Muscle of arm (tissue), 12 donors: Measurements from ENCODE around the gene MOB2. TPM values are rescaled to one million over a fixed set of nuclear protein-coding genes. Genes with fewer than 3 reads are reported as not detected.

Source experiments
- DNase-seq: peaks from one replicate; pipeline ENCODE4 v3.0.0-alpha.2; 2013
- polyA plus RNA-seq, 12 donors: library from polyadenylated mRNA; unstranded; fragments of 120-200 nt; gene quantifications; one replicate each; pipeline ENCODE4 v1.2.1, GENCODE V29; 2013; ENCODE audit not compliant: insufficient read length in 12 of 12

MOB2 gene
- polyA plus RNA-seq, 12 donors = 21.4 to 29.9 (median 23.6) TPM; not detected in 1

DNA sequence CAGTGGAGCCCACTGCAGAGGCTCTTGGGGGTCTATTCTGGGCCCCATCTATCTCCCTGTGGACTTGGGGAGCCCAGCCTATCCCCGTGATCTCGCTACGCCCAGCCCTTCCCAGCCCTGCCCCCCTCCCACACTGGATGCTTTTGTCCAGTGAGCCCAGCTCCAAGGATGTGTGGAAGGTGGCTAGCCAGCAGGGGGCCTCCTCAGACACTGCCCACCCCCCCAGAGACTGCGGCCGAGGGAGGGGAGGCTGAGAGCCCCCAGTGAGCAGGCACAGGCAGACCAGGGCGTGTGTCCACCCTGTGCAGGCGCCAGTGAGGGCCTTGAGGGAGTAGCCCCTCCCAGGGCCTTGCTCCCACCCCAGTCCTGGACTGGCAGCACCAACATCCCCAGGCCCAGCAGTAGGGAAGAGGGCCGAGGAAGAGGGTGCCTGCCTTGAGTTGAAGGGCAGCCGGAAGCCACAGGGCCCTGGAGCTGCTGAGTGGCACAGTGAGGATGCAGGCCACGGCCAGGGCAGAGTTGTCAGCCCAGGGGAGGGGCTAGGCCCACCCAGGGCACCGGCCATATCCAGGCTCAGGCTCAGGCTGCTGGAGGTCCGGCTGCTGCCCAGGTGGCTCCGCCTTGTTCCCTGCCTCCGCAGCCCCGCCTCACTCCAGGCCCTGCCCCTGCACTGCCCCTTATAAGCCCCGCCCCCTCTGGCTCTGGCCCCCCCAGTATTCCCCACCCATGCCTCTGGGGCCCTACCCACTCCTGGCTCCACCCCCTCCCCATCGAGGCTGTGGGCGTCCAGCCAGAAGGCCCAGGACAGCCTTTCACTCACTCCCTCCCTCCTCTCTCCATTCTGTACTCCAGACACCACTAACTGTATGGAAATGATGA lies 28.0 kb downstream of the MOB2 start:
- DNase-seq = peak; percentile 23

DNA sequence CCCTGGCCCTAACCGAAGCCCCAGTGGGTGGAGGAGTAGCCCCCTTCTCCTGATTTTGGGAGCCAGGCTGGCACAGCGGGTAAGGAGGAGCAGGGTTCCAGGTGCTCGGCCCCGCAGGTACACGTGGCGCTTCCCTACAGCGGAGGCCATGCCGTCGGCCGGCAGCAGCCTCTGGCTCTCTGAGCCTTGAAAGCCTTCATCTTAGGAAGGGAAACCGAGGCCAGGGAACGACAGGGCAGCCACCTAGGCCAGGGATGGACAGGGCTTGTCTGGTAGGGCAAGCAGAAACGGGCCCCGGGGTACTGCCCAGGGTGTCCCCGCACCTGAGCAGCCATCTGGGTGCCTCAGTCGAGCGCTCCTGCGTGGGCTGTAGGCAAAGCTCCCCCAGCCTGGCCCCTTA lies 28.7 kb downstream of the MOB2 start:
- DNase-seq = no peak

DNA sequence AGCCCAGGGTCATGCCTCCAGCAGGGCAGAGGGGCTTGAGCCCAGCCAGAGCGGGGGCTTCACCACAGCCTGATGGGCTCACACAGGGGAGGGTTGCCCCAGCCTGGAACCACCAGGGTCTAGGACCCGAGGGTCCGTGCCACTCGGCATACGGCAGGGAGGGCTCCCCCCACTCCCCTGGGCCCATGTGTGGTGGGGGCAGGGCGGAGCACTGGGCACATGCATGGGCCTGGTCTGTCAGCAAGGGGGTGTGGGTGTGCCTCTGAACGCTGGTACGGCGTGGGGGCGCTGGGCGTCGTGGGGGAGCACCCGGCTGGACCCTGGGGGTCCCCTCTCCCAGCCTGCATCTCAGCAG lies 29.3 kb downstream of the MOB2 start:
- DNase-seq = no peak

DNA sequence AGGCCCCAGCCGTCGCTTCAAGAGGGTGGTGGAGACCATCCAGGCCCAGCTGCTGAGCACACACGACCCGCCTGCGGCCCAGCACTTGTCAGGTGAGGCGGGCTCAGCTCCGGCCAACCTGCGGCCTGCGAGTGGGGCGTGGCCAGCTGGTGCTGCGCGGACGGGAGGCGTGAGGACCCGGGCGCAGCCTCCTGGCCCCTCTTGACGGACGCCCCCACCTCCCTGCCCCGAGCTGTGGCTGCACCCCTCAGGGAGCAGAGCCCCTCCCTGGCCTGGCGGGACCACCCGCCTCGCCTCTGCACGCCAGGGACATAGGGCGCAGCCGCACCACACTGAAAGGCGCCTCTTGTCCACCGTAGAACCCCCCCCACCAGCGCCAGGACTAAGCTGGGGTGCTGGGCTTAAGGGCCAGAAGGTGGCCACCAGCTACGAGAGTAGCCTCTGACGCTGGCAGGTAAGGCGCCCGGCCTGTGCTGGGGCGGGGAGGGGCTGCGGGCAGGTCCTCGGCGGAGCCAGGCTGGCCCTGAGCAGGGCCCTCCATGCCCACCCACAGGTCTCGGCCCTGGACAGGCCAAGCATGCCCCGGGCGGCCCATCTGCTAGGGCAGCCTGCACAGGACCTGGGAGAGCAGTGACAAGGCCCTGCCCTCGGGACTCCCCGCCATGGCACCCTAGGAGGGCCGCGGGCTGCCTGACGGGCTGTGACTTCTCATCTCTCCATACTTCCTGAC lies 29.8 kb downstream of the MOB2 start:
- no peak for DNase-seq

DNA sequence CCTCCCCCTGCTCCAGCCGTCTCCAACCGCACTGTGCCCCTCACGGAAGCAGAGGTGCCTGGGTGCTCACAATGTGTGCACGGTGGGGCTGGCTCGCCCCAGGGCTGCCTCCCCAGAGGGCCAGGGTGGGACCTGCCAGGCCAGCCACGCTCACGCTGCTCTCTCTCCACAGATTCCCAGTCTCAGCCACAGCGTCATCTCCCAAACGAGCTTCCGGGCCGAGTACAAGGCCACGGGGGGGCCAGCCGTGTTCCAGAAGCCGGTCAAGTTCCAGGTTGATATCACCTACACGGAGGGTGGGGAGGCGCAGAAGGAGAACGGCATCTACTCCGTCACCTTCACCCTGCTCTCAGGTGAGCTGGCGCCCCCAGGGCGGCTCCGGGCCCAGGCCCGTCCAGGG lies 30.4 kb downstream of the MOB2 start:
- no peak for DNase-seq

DNA sequence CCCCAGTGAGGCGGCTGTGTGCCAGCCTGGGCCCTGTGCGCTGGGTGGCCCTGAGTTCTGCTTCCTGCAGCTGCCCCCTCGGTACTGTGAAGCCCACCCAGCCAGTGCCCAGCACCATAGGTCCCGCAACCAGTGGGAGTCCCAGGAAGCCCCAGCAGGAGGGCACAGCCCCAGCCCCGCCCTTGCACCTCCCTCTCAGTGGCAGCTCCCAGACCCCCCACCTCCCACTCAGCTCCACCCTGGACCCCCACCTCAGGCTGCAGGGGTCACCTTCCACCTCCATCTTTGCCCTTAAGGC lies 30.9 kb downstream of the MOB2 start:
- no peak for DNase-seq

DNA sequence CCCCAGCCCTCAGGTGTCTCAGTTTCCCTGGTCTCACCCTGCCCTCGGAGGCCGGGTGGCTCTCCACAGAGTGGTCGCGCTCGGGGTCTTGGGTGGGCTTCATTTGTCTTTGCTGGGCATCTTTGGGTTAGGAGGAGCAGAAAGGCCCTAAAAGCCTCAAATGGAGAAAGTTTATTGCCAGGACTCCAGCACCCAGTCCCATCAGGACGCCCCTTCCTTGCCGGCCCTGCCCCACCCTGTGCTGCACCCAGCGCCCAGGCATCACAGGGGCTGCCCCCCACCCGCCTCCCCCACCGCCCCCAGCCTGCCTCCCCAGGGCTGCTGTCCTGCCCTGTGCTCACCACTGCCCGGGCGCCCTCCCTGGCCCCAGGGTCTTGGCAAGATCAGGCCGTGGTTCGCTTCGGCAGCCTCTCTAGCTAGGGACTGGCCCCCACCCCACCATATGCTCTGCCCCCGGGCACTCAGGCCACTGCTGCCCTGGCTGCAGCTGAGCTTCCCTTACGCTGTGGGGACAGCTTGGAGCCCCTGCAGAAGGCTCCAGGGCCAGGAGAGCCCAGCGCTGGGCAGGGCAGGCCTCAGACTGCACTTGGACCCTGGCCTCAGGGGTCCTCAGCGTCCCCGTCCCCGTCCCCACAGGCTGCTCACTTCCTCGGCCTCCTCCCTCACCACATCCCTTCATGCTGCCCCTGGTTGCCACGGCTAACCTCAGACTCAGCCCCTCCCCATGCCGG lies 31.4 kb downstream of the MOB2 start:
- no peak for DNase-seq

DNA sequence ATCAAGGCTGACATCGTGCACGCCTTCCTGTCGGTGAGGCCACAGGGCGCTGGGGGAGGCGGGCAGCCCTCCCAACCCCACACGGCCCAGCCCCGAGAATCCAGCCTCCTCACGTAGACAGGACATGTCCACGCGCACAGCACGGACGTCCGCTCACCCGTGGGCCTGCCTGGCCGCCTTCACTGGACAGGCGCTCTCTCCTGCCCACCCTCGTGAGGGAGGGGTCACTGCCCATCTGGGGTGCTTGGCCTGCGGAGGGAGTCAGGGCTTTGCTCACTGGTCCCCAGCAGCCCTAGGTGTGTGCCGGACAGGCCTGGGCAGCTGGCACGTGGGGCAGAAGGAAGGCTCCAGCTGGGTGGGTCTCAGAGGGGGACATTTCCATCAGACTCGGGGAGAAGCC lies 32.0 kb downstream of the MOB2 start:
- DNase-seq = no peak

DNA sequence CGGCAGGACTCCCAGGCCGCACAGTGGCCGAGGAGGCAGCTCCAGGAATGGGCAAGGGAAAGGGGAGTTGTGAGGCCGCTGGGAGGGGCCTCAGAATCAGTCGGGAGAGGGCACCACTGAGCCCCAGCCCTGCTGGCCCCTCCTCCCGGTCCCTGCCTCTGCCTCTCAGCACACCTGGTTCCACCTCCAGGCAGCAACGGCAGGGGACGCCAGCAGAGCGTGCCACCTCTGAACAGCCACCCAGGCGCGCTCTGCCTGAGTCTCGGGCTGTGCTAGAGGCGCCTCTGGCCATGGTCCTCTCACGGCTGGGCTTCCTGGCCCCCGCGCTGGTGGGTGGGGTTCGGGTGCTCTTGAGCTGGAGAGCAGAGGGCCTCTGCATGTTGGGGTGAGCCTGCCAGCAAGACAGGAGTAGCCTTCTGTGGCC lies 33.0 kb downstream of the MOB2 start:
- DNase-seq = no peak

DNA sequence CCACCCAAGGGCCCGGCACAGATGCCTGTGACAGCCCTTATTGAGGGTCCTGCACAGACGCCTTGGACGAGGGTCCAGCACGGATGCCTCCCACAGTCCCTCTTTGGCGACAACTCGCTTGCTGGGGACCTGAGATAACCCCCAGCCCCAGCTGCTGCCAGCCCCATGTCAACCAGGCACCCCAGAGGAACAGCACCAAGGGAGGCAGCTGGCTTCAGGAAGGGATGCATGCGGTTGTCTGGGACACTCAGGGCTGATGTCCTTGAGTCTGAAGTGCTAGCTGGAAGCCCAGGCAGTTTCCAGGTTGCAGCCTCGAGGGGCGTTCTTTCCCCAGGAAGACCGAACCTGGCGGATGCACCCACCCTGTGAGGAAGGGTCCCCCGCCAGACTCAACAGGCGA lies 33.8 kb downstream of the MOB2 start:
- no peak for DNase-seq

DNA sequence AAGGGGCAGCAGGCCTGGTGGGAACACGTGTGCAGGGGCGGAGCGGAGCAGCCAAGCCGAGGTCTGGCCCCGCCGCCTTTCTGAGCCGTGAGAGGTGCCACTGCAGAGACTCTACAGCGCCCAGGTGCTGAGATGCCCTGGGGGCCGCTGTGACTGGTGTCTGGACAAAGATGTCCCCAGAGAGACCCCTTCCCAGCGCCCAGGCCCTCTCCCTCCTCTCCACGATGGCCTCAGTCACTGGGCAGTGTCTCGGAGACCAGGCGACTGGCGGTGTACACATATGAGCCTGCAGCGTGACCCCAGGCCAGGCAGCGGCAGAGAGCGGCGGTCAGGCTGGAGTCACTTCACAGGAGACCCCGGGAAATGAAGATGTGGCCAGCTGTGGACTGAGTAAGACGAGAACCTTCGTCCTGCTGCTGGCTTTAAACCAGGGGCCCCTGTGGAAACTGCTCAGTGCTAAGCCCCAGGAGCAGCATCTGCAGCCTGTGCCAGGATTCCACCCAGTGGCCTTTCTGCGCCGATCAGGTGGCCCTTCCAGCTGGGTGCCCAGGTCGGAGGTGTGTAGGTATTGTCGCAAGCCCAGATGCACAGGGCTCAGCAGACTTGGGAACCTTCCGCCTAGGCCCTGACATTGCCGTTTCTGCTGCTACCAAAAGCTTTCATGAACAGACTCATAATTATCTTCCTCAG lies 34.7 kb downstream of the MOB2 start:
- no peak for DNase-seq

DNA sequence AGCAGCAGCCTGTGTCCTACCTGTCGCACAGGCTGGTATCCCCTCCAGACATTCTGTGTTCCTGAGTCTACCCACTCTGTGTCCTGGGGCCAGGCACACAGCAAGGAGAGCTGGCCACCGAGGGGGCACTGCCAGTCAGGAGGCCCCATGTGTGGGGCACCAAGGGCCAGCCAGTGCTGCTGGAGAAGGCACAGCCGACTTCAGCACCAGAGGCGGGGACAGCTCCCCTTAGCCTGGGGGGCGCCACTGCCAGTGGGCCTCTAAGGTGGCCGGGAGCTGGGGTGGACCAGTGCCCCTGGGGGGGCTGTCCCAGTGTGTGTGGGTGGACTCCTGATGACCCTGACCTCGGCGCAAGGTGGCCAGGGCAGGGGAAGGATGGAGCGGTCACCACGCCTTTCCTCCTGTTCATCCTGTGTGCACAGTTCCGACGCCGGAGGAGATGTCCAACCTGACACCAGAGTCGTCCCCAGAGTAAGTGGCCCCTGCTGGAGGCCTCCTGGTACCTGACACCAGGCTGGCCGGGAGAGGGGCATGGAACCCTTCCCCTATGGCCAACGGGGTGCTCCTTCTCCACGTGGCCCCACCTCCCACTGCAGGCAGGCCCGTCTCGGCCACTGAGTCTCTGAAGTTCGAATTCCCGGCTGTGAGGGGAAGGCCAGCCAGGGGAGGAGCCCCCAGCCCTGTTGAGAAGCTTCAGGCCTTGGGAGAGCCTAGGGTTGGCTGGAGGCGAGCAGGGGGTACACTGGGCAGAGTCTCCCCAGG lies 35.4 kb downstream of the MOB2 start:
- DNase-seq = no peak

DNA sequence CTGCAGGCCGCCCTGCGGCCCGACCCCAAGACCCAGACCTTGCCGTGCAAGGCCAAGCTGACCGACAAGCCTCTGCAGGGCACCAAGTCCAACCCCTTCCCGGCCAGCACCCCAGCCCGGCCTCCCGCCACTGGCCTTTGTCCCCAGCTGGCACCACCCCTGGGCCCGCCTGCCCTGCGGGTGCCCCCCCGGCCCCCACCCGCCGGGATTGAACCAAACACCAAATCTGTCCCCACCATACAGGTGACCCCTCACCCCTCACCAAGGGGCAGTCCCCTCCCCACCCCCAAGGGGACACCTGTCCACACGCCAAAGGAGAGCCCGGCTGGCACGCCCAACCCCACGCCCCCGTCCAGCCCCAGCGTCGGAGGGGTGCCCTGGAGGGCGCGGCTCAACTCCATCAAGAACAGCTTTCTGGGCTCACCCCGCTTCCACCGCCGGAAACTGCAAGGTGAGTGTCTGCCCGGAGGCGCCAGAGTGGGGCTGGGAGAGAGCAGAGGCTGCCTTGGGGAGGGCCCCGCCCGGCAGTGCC lies 36.2 kb downstream of the MOB2 start:
- DNase-seq = no peak

DNA sequence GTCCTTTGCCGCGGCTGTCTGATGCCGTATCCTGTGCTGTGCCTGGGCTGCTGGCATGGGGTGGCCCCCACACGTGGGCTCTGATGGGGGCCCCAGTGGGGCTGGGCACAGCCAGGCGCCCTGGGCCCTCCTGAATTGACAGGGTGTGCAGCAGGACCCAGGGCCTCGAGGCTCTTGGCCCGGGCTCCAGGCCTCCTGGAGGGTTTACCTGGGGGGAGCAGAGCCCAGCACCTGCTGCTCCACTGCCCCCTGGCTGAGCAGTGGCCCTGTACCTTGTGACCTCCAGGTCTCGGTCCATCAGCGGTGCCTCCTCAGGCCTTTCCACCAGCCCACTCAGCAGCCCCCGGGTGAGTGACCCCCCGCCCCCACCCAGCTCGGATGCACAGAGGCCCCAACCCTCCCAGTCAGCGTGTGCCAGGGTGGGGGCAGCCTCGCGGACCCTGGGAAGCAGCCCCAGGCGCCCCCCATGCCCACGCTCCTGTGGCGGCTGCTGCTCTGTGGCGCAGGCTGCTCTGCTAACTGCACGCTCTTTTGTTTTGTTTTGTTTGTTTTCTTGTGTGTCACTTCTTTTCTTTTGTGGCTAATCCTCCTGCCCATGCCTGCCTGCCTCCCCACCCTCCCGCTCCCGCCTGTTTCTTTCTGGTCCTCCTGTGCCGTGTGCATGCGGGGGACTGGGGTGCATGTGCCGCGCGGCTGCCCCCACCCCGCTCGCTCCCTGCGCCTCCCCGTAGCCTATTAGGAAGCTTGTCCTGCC lies 36.9 kb downstream of the MOB2 start:
- no peak for DNase-seq

DNA sequence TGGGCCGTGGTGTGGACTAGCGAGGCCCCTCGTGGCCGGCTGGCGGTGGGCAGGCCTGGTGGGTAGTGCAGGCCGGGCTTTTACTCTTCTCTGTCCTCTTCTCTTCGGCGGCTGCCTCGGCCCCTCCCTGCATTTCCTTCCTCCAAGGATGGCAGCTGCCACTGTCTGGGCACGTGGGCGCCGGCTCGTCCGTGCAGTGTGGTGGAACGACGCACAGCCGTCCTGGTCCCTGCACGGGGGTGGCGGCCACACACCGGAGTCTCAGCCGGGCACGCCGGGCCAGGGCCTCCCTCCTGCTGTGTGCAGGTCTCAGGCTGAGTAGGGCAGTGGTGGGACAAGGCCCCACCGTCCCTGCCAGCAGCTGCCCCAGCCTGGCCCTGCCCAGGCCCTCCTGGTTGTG lies 37.7 kb downstream of the MOB2 start:
- no peak for DNase-seq

DNA sequence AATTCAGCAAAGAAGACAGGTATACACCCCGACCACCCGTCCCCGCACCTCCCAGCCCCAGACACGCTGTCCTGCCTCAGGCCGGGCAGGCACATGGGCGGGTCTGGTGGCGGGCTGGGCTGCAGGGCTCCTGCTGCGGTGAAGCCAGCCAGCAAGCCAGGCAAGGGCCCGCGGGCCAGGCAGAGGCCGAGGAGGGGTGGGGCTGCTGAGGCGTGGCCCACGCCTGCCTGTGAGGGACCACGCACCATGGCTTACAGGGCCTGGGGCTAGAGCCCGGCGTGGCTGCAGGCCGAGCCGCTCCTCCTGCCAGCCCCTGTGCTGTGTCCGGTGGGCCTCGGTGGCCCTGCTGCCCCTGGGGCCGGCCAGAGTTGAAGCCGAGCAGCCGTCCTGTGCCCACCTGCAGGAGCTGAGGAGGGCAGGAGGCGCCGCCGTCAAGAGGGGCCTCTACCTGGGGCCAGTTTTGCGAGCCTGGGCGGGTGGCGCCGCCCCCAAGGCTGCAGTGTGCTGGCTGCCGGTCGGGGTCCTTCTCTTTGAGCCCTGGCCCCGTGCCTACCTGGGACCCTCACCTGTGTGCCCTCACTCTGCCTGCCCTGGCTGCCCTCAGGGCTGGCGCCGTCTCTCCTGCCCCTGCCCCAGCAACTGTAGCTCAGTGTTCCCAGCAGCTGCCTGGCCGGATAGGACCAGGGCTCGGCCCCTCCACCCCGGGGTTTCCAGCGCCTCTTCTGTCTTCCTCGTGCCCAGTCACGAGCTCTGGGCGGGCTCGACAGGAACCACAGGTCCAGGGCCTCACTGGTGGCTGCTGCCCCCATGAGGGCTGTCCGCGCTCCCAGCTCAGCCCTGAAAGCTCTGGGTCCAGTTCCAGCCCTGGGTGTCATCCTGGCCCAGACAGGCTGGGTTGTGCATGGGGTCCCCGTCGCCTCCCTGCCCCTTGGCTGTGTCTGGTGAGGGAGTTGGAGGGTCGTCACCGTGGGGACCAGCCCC lies 38.4 kb downstream of the MOB2 start:
- no peak for DNase-seq

DNA sequence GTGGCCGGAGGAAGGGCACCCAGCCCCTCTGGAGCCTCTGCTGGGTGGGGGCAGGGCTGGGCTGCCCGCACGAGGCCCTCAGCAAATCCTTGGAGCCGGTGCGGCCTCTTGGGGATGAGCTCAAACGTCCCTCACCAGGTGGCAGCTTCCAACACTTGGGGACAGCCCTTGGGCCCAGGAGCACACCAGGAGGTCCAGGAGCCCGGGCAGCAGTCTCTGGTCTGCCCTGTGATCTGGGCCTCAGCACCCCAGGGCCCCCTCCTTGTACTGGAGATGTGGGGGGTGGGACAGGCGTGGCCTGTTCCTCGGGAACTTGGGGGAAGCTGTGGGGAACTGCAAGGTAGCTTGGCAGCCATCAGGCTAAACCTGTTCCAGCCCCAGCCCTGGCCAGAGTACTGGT lies 40.0 kb downstream of the MOB2 start:
- DNase-seq = no peak

DNA sequence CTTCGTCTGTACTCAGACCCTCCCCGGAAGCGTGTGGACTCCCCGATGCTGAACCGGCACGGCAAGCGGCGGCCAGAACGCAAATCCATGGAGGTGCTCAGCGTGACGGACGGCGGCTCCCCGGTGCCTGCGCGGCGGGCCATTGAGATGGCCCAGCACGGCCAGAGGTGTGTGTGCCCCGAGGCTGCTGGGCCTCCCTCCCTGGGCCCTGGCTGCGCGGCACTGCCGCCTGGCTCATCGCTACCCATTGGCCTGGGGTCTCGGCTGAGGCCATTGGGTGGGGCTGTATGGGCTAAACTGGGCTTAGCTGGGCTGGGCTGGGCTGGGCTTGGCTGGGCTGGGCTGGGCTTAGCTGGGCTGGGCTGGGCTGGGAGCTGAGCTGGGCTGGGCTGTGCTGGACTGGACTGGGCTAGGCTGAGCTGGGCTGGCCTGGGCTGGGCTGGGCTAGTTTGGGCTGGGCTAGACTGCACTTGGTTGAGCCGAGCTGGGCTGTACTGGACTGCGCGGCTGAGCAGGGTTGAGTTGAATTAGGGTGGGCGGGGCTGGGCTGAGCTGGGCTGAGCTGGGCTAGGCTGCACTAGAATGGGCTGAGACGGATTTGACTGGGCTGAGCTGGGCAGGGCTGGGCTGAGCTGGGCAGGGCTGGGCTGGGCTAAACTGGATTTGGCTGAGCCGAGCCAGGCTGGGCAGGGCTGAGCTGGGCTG lies 40.7 kb downstream of the MOB2 start:
- no peak for DNase-seq
